ENCODE data around the gene PPP6R2. TPM values are rescaled to one million over a fixed set of nuclear protein-coding genes. Genes with fewer than 3 reads are reported as not detected.
A peak's percentile ranks its signal among the peaks of the same experiment; 100 is the strongest.

PPP6R2 gene
- total RNA-seq, 4 donors from 2014 or later: 82.8 to 201 (median 111) TPM

DNA sequence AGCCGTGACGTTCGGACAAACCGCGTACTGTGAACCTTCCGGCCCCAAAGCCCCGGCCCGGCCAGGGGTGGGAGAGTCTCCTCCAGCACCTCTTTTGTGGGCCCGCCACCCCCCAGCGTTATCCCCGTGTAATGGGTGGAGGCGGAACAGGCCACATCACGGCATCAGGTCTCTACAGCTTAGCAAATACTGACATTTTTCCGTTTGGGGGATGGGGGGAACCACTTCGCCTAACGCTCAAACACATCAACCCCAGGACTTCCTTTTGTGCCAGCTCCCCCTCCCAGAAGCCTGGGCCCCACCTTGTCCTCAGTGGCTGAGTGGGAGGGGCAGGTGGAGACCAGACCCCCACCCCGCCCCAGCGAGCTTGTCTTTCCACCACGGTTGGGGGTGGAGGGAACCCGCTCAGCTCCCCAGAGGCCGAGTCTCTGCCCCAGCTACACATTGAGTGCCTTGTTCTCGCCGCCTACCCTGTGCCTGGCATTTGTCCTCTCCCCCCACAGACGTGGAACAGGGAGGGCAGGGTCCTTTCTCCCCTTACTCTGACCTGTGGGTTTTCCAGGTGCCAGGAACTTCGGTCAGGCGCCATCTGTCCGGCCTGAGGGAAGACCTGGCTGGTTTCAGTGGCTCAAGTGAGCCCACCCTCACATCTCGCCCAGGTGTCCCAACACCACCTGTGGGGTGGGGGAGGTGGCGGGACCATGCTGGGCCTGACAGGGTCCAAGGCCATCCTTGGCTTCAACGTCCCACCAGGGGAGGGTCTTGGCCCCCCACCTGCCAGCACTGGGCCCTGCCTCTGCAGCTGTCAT lies 102.1 kb downstream of the PPP6R2 start:
- peaks cover 0 to 72% (median 0%) of the 10 kb centered on the region in 3 donors for H3K36me3 ChIP-seq
- no peaks in the 10 kb centered on the region for H3K9me3 ChIP-seq
- peaks cover 0 to 21% (median 8%) of the 10 kb centered on the region in 4 donors for H3K4me1 ChIP-seq
- H3K27me3 ChIP-seq: no peaks in the 10 kb centered on the region
- peak overlapping the region in 3 of 4 donors; percentile 38 to 60 (median 44) for H3K27ac ChIP-seq
- no peak for TF ChIP-seq POLR2A (IDR thresholded peaks at IDR 0.05)
- TF ChIP-seq, protein P1, sequence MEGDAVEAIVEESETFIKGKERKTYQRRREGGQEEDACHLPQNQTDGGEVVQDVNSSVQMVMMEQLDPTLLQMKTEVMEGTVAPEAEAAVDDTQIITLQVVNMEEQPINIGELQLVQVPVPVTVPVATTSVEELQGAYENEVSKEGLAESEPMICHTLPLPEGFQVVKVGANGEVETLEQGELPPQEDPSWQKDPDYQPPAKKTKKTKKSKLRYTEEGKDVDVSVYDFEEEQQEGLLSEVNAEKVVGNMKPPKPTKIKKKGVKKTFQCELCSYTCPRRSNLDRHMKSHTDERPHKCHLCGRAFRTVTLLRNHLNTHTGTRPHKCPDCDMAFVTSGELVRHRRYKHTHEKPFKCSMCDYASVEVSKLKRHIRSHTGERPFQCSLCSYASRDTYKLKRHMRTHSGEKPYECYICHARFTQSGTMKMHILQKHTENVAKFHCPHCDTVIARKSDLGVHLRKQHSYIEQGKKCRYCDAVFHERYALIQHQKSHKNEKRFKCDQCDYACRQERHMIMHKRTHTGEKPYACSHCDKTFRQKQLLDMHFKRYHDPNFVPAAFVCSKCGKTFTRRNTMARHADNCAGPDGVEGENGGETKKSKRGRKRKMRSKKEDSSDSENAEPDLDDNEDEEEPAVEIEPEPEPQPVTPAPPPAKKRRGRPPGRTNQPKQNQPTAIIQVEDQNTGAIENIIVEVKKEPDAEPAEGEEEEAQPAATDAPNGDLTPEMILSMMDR (IDR thresholded peaks at IDR 0.05): no peak
- H3K4me3 ChIP-seq: no peak overlapping the region
- DNase-seq: peak in 1 of 3 donors; percentile 42

DNA sequence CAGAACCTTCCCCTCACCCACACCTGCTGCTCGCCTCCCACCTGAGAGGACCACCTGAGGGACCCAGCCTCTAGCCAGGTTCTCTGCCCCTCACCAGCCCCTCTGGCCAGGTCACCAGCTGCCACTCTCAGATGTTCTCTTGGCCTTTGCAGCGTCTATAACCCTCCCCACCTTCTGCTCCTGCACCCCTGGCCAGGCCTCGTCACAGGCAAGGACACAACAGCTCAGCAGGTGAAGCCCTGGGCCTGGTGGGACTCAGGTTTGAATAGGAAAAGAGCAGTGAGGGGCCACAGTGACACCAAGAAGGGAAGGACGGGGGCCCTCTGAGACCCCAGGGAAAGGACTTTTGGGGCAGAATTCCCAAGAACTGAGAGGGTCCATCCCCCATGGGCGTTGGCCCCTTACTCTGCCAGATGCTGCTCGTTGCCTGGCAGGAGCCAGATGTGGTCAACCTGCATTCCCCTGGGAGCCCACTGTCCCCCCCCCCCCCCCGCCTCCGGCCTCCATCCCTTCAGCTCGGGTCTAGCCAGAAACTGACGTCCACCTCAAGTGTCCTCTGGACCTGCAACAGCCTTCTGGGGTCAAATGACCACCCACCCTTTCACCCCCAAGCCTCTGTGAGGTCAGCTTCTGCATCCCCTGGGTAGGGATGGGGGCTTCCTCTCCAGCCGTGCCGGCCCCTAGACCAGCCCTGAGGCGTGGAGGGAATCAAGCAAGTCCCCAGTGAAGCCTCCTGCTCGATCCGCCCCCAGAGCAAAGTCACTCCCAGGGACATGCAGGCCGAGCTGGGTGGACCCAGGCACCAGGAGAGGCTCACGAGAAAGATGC lies 103.0 kb downstream of the PPP6R2 start:
- TF ChIP-seq, protein P1 (IDR thresholded peaks at IDR 0.05): no peak
- TF ChIP-seq POLR2A (IDR thresholded peaks at IDR 0.05): no peak
- Histone ChIP-seq H3K36me3 (peaks cover 0 to 64% (median 0%) of the 10 kb centered on the region in 3 donors), H3K4me3 (no peak overlapping the region), H3K27ac (peak overlapping the region in 2 of 4 donors; percentile 38 to 60), H3K27me3 (no peaks in the 10 kb centered on the region), H3K9me3 (no peaks in the 10 kb centered on the region), H3K4me1 (peaks cover 0 to 21% (median 8%) of the 10 kb centered on the region in 4 donors)
- no peak for DNase-seq

- no peak for DNase-seq
- Histone ChIP-seq H3K27me3 (no peaks in the 10 kb centered on the region), H3K27ac (no peak overlapping the region), H3K4me3 (no peak overlapping the region), H3K36me3 (peaks cover 0 to 57% (median 0%) of the 10 kb centered on the region in 3 donors), H3K9me3 (no peaks in the 10 kb centered on the region), H3K4me1 (peaks cover 0 to 21% (median 8%) of the 10 kb centered on the region in 4 donors)
- TF ChIP-seq POLR2A (IDR thresholded peaks at IDR 0.05): no peak
- TF ChIP-seq, protein P1 (IDR thresholded peaks at IDR 0.05): no peak
These were observed 103.8 kb downstream of the PPP6R2 start for GRCh38 chr22:50446708-50447575.

DNA sequence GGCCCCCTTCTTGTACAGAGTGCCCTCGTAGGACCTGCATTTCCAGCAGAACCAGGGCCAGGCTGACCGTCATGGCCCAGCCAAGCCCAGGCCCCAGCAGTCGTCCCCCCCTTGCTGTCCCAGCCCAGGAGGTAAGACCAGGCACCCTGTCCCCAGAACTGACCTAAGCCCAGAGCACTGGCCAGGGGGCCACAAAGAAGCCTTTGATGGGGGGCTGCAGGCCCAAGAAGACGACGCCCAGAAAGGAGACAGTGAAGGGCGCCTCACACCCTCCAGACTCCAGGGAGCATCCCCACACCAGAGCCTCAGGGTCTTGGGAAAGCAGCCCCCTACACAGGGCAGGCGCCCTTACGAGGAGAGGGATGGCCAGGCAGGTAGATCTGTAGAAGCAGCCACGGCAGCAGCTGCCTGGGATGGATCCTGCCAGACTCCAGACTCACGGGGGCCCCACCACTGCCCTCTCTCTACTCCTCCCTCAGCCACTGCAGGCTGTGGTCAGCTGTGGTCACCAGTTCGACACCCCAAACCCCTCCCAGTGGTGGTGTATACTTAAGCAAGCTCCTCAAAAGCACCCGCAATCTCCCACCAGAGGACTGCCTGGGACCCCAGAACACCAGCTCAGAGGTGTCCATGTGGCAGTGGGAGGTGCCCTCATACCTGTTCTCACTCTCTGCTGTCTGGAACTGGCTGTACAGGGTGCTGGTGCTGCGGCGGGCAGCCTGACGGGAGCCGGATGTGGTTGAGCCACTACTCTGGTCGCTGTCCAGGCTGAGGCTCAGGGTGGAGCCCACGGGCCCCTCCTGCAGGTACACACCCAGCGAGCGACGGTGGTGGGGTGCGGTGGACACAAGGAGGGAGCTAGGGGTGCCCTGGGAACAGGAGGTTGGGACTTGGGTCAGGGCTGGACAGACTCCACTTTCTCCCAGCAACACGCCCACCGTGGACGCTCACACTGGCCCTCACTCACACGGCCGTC lies 104.7 kb downstream of the PPP6R2 start:
- H3K36me3 ChIP-seq: peaks cover 0 to 62% (median 0%) of the 10 kb centered on the region in 3 donors
- no peak overlapping the region for H3K4me3 ChIP-seq
- no peak for TF ChIP-seq POLR2A (IDR thresholded peaks at IDR 0.05)
- TF ChIP-seq, protein P1 (IDR thresholded peaks at IDR 0.05): no peak
- H3K27me3 ChIP-seq: no peaks in the 10 kb centered on the region
- no peak overlapping the region for H3K27ac ChIP-seq
- H3K9me3 ChIP-seq: no peaks in the 10 kb centered on the region
- peaks cover 0 to 21% (median 8%) of the 10 kb centered on the region in 4 donors for H3K4me1 ChIP-seq
- no peak for DNase-seq
